H1 (cell line): ENCODE measurements around the gene LOXHD1.

Experiments
- CTCF ChIP-seq, 3 experiments: IDR thresholded peaks; 1 replicate in 2 of 3; 2 replicates in 1 of 3; pipeline versions ENCODE4 v1.5.1 to v1.6.1; 2011; ENCODE audit warnings: low read length in 3 of 3, mild to moderate bottlenecking in 3 of 3, inconsistent platforms in 2 of 3, low read depth in 1 of 3, moderate library complexity in 1 of 3; ENCODE audit not compliant: insufficient read depth in 1 of 3; ENCODE audit errors: control extremely low read depth in 1 of 3
- MAFK ChIP-seq: IDR thresholded peaks from 2 replicates; pipeline ENCODE4 v1.6.1; 2012; ENCODE audit warnings: low read depth, mild to moderate bottlenecking, improper control_type of control experiment, low read length
- POLR2A ChIP-seq, 2 experiments: IDR thresholded peaks; 1 replicate in 1 of 2; 2 replicates in 1 of 2; pipeline ENCODE4 v1.6.1; 2011; ENCODE audit warnings: low read depth in 2 of 2, low read length in 2 of 2, mild to moderate bottlenecking in 2 of 2; ENCODE audit errors: control extremely low read depth in 1 of 2

- TF ChIP-seq MAFK = no peak
- TF ChIP-seq POLR2A (IDR thresholded peaks at IDR 0.05; ENCODE audit: control extremely low read depth in 1 of 2, low read depth in 2 of 2, low read length in 2 of 2) = no peak
- TF ChIP-seq CTCF (IDR thresholded peaks at IDR 0.05; ENCODE audit: control extremely low read depth in 1 of 3, insufficient read depth in 1 of 3, low read depth in 1 of 3, low read length in 3 of 3) = no peak
Observed at GRCh38 chr18:46562674-46563192, 94.3 kb downstream of the LOXHD1 start.
